ENCODE measurements around the gene GLG1.

DNA sequence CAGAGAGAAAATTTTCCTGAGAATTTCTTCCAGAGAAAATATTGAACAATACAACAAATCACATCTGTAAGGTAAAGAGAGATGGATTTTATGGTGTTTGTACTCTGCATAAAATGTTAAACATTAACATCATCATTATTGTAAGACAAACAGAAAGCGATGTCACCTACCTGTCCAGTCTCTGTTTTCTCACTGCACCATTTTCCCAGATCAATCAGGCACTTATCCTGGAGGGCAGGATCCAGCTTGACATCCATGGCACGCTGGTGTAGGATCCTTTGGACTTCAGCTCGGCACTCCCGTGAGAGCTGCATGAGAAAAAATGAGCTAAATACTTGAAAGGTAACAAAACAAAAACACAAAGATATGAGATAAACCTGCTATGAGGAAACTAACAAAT is 129.7 kb downstream of the GLG1 start:
- no peak for TF ChIP-seq POLR2AphosphoS5 (IDR thresholded peaks at IDR 0.05; ENCODE audit: low read depth, low read length)
- TF ChIP-seq POLR2A (IDR thresholded peaks at IDR 0.05; ENCODE audit: low read depth, low read length), result no peak
- no peak for TF ChIP-seq TAF1 (IDR thresholded peaks at IDR 0.05; ENCODE audit: low read depth, low read length)
- TF ChIP-seq PAX5 (IDR thresholded peaks at IDR 0.05; ENCODE audit: insufficient read depth, low read length, severe bottlenecking), result no peak
- no peak for TF ChIP-seq SPI1 (IDR thresholded peaks at IDR 0.05; ENCODE audit: low read depth, low read length)
- TF ChIP-seq POU2F2 (IDR thresholded peaks at IDR 0.05; ENCODE audit: low read depth, low read length), result no peak

All from GM12891 (cell line).